PC-9 (cell line): ENCODE measurements around the gene CDCA7L. TPM values are rescaled to one million over a fixed set of nuclear protein-coding genes. Genes with fewer than 3 reads are reported as not detected.

Source experiments
- BruUV-seq: library from RNA; stranded (reverse); fragments of 400-500 nt; replicated peaks from 2 replicates; lab custom pipeline; 2021; lab: Mats Ljungman, UMichigan
- CTCF ChIA-PET: fragments of 300-600 bp; sonication (Branson Sonifier 250); formaldehyde crosslinking; loops from one replicate; lab custom pipeline; 2022; ENCODE audit warnings: antibody characterized with exemption; lab: Charles Lee
- POLR2A ChIA-PET: fragments of 300-600 bp; sonication (Branson Sonifier 250); formaldehyde crosslinking; loops from one replicate; lab custom pipeline; 2022; ENCODE audit warnings: antibody characterized with exemption; ENCODE audit not compliant: unreplicated experiment; lab: Charles Lee
- DNase-seq, 2 experiments: peaks; one replicate each; pipeline versions ENCODE4 v3.0.0 to v3.0.0-alpha.2; 2015 to 2022; ENCODE audit warnings: mixed read lengths in 1 of 2
- H2AFZ ChIP-seq: fragments of 200-600 bp; sonication (generic); 2 replicates; pipeline ENCODE4 v1.8.1; 2017; ENCODE audit warnings: antibody characterized with exemption
- H3F3A ChIP-seq: fragments of 200-600 bp; sonication (generic); 2 replicates; pipeline ENCODE4 v1.8.1; 2017; ENCODE audit warnings: antibody characterized with exemption, mild to moderate bottlenecking, low read depth; ENCODE audit not compliant: insufficient read depth
- H3K27ac ChIP-seq: fragments of 200-600 bp; sonication (generic); 2 replicates; pipeline ENCODE4 v1.6.1; 2016; ENCODE audit warnings: mixed run types
- H3K27me3 ChIP-seq: fragments of 200-600 bp; sonication (generic); 2 replicates; pipeline ENCODE4 v1.6.1; 2016; ENCODE audit warnings: low read depth, mixed run types; ENCODE audit not compliant: insufficient read depth
- H3K36me3 ChIP-seq: fragments of 200-600 bp; sonication (generic); 2 replicates; pipeline ENCODE4 v1.6.1; 2016; ENCODE audit warnings: low read depth, mixed run types
- H3K4me1 ChIP-seq: fragments of 200-600 bp; sonication (generic); replicated peaks from 2 replicates; pipeline ENCODE4 v1.6.1; 2016; ENCODE audit warnings: mixed run types; ENCODE audit not compliant: insufficient read depth
- H3K4me2 ChIP-seq: fragments of 200-600 bp; sonication (generic); 2 replicates; pipeline ENCODE4 v1.6.1; 2017; ENCODE audit warnings: mixed run types
- H3K4me3 ChIP-seq: fragments of 200-600 bp; sonication (generic); 2 replicates; pipeline ENCODE4 v1.6.1; 2016; ENCODE audit warnings: mixed run types
- H3K79me2 ChIP-seq: fragments of 200-600 bp; sonication (generic); 2 replicates; pipeline ENCODE4 v1.6.1; 2017; ENCODE audit warnings: low read depth, mixed run types
- H3K9me2 ChIP-seq: fragments of 200-600 bp; sonication (generic); 2 replicates; pipeline ENCODE4 v1.8.1; 2017; ENCODE audit warnings: mild to moderate bottlenecking; ENCODE audit not compliant: insufficient read depth
- H3K9me3 ChIP-seq: fragments of 200-600 bp; sonication (generic); 2 replicates; pipeline ENCODE4 v1.8.1; 2016; ENCODE audit warnings: low read depth; ENCODE audit not compliant: insufficient read depth
- H4K20me1 ChIP-seq: fragments of 200-600 bp; sonication (generic); 2 replicates; pipeline ENCODE4 v1.8.1; 2017; ENCODE audit not compliant: insufficient read depth
- CTCF ChIP-seq: fragments of 200-600 bp; sonication (generic); conservative IDR thresholded peaks from 2 replicates; pipeline ENCODE4 v1.6.1; 2017; ENCODE audit warnings: mixed run types, antibody characterized with exemption, mild to moderate bottlenecking, moderate library complexity
- EZH2 ChIP-seq: fragments of 200-600 bp; sonication (generic); IDR thresholded peaks from 2 replicates; pipeline ENCODE4 v1.8.0; 2017; ENCODE audit warnings: antibody characterized with exemption, low read depth
- intact Hi-C: fragments of 100-400 bp; cut with micrococcal nuclease; formaldehyde crosslinking; loops from one replicate; pipeline ENCODE4 v1.10.0; 2022; ENCODE audit not compliant: unreplicated experiment
- total RNA-seq: library from RNA; stranded (reverse); gene quantifications from 2 replicates; pipeline ENCODE4 v1.2.3, GENCODE V29; 2021

The CDCA7L gene
- total RNA-seq, 1 experiment from 2014 or later: 243 TPM

- Histone ChIP-seq H3K9me2 (no peaks in the 10 kb centered on the region), H2AFZ (no peak overlapping the region), H3K4me1 (0 out of 2 replicates have a peak, but pooled peaks cover 11% of the 10 kb centered on the region), H4K20me1 (no peaks in the 10 kb centered on the region), H3K79me2 (no peaks in the 10 kb centered on the region), H3K9me3 (no peaks in the 10 kb centered on the region), H3K4me3 (no peak overlapping the region), H3K27me3 (no peaks in the 10 kb centered on the region), H3F3A (no peaks in the 10 kb centered on the region), H3K27ac (no peak overlapping the region), H3K4me2 (no peak overlapping the region), H3K36me3 (no peaks in the 10 kb centered on the region)
- CTCF ChIA-PET: no interaction called here
- TF ChIP-seq CTCF: no peak
- no peak for TF ChIP-seq EZH2
- DNase-seq: no peak
- BruUV-seq: no TSS peak
- POLR2A ChIA-PET: no interaction called here
- intact Hi-C loops: no loop called here
Observed at GRCh38 chr7:21869785-21870402, 75.8 kb downstream of the CDCA7L start.

- POLR2A ChIA-PET: no interaction called here
- no peaks in the 10 kb centered on the region for H3F3A ChIP-seq
- no peak for DNase-seq
- no peaks in the 10 kb centered on the region for H3K79me2 ChIP-seq
- no peak overlapping the region for H3K4me2 ChIP-seq
- H3K9me2 ChIP-seq: no peaks in the 10 kb centered on the region
- H4K20me1 ChIP-seq: no peaks in the 10 kb centered on the region
- intact Hi-C loops: no loop called here
- H3K36me3 ChIP-seq: no peaks in the 10 kb centered on the region
- no peak overlapping the region for H3K4me3 ChIP-seq
- no peak overlapping the region for H3K27ac ChIP-seq
- no peaks in the 10 kb centered on the region for H3K27me3 ChIP-seq
- no peak overlapping the region for H2AFZ ChIP-seq
- BruUV-seq: no TSS peak
- 0 out of 2 replicates have a peak, but pooled peaks cover 11% of the 10 kb centered on the region for H3K4me1 ChIP-seq
- H3K9me3 ChIP-seq: no peaks in the 10 kb centered on the region
- CTCF ChIA-PET: interaction anchor here (0.7 kb wide), 1 partner anchor 584 kb away, joined by 7 read pairs; no protein-coding TSS in a partner anchor
- no peak for TF ChIP-seq CTCF
- TF ChIP-seq EZH2: no peak
Observed at GRCh38 chr7:21868576-21868850, 77.2 kb downstream of the CDCA7L start.

GRCh38 chr7:21867816-21868575 lies 77.7 kb downstream of the CDCA7L start:
- Histone ChIP-seq H4K20me1 (no peaks in the 10 kb centered on the region), H3K4me3 (no peak overlapping the region), H3K36me3 (no peaks in the 10 kb centered on the region), H3K9me2 (no peaks in the 10 kb centered on the region), H3K27ac (no peak overlapping the region), H3K4me1 (0 out of 2 replicates have a peak, but pooled peaks cover 11% of the 10 kb centered on the region), H3K4me2 (no peak overlapping the region), H3K9me3 (no peaks in the 10 kb centered on the region), H3F3A (no peaks in the 10 kb centered on the region), H2AFZ (no peak overlapping the region), H3K27me3 (no peaks in the 10 kb centered on the region), H3K79me2 (no peaks in the 10 kb centered on the region)
- BruUV-seq: no TSS peak
- no peak for DNase-seq
- intact Hi-C loops: no loop called here
- no peak for TF ChIP-seq EZH2
- no peak for TF ChIP-seq CTCF
- ChIA-PET POLR2A (interaction anchor here (0.6 kb wide), 2 partner anchors 250 to 472 kb away, joined by 3 to 7 read pairs; no protein-coding TSS in a partner anchor), CTCF (interaction anchor here (0.7 kb wide), 1 partner anchor 585 kb away, joined by 7 read pairs; no protein-coding TSS in a partner anchor)
